ENCODE results near the gene MYO15A. TPM values are rescaled to one million over a fixed set of nuclear protein-coding genes. Genes with fewer than 3 reads are reported as not detected.
A peak's percentile ranks its signal among the peaks of the same experiment; 100 is the strongest.

Gene MYO15A
- polyA plus RNA-seq, 3 donors: 0.31 to 4.4 (median 0.56) TPM

DNA sequence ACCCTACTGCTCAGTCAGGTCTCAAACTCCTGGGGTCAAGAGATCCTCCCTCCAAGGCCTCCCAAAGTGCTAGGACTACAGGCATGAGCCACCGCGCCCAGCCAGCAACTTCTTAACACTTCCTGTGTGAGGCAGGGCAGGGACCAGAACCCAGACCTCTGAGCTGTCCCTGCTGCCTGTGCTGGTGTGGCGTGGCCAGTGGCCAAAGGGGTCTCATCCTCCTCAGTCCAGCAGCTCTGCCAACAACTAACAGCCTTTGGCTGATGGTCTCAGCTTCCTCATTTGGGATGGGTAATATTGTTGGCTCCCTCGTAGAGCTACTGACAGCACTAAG is 115.5 kb downstream of the MYO15A start:
- H4K20me1 ChIP-seq (ENCODE audit: insufficient read depth, low read length): peaks cover 3% of the 10 kb centered on the region
- Mint-ChIP-seq H3K4me3 (no peak overlapping the region), H3K9me3 (peaks cover 0 to 2% (median 0%) of the 10 kb centered on the region in 7 donors), H3K4me1 (peaks cover 23% of the 10 kb centered on the region), H3K36me3 (no peaks in the 10 kb centered on the region), H3K27ac (peak overlapping the region in 1 of 7 donors; percentile 26), H3K27me3 (ENCODE audit: low read depth in 3 of 3) (peaks cover 3 to 9% (median 3%) of the 10 kb centered on the region in 3 donors)
- no peak overlapping the region for H3K4me3 ChIP-seq (replicated peaks in 1 of 3; ENCODE audit: low read depth in 2 of 3, low read length in 3 of 3)
- H3K4me1 ChIP-seq (ENCODE audit: control insufficient read depth in 1 of 2, insufficient read depth in 2 of 2, low read length in 2 of 2): peaks cover 13 to 17% of the 10 kb centered on the region in 2 donors
- no peak overlapping the region for H2AFZ ChIP-seq (ENCODE audit: insufficient read depth, low read depth, low read length, poor library complexity, severe bottlenecking)
- intact Hi-C loops (cut with micrococcal nuclease): no loop called here
- H3K4me2 ChIP-seq (replicated peaks; ENCODE audit: extremely low read depth, low read length, poor library complexity, severe bottlenecking): no peak overlapping the region
- no peak overlapping the region for H3K27ac ChIP-seq (ENCODE audit: low read depth in 1 of 2, low read length in 2 of 2)
- no peaks in the 10 kb centered on the region for H3K27me3 ChIP-seq (ENCODE audit: control insufficient read depth in 2 of 2, insufficient read depth in 2 of 2, low read length in 2 of 2)
- H3K36me3 ChIP-seq (replicated peaks in 1 of 2; ENCODE audit: control insufficient read depth in 1 of 2, insufficient read depth in 2 of 2, low read length in 2 of 2): no peaks in the 10 kb centered on the region
- H3K9ac ChIP-seq (ENCODE audit: insufficient read depth, low read length, poor library complexity, severe bottlenecking): no peak overlapping the region
- no peaks in the 10 kb centered on the region for H3K9me3 ChIP-seq (replicated peaks in 1 of 2; ENCODE audit: control insufficient read depth in 1 of 2, insufficient read depth in 1 of 2, low read length in 2 of 2)
- TF ChIP-seq, protein P1, sequence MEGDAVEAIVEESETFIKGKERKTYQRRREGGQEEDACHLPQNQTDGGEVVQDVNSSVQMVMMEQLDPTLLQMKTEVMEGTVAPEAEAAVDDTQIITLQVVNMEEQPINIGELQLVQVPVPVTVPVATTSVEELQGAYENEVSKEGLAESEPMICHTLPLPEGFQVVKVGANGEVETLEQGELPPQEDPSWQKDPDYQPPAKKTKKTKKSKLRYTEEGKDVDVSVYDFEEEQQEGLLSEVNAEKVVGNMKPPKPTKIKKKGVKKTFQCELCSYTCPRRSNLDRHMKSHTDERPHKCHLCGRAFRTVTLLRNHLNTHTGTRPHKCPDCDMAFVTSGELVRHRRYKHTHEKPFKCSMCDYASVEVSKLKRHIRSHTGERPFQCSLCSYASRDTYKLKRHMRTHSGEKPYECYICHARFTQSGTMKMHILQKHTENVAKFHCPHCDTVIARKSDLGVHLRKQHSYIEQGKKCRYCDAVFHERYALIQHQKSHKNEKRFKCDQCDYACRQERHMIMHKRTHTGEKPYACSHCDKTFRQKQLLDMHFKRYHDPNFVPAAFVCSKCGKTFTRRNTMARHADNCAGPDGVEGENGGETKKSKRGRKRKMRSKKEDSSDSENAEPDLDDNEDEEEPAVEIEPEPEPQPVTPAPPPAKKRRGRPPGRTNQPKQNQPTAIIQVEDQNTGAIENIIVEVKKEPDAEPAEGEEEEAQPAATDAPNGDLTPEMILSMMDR (IDR thresholded peaks at IDR 0.05): no peak
- no peaks in the 10 kb centered on the region for H3K79me2 ChIP-seq (ENCODE audit: insufficient read depth, low read length)
- no peak for DNase-seq
- 14% methylated on average over 1 of the region's 4 CpGs for WGBS (ENCODE audit: insufficient coverage)

DNA sequence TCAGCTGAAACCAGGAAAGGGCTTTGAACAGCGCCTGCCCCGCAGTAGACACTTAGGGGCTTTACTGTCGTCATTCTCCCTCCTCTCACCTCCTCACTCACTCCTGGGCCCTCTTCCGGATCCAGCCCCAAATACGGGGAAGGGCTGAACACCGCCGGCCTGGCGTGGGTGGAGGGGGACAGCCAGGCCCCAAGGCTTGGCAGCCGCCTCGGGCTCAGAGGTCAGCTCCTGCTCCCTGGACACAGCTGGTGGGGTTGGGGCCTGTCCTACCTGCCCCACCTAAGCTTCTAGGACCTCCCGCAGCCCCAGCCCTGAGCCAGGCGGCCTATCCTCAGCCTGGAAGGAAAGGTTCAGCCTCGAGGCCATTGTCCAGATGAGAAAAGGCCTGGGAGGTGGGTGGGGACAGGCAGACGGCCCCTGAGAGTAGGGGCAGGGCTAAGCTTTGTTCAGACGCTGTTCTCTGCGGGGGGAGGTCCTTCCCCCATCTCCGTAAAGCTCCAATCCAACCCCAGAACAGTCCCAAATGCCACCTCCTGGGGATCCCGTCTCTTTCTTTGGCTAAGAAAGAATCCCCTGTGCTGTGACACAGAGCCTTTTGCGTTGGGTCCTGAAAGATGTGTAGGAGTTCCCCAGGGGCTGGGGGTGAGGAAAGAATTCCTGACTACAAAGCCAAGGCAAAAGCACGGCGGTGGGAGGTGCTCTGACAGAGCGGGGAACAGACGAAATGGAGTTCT is 116.0 kb downstream of the MYO15A start:
- TF ChIP-seq, protein P1 (IDR thresholded peaks at IDR 0.05): no peak
- H3K27me3 Mint-ChIP-seq (ENCODE audit: low read depth in 3 of 3): peaks cover 3 to 9% (median 5%) of the 10 kb centered on the region in 3 donors
- Histone ChIP-seq H3K36me3 (replicated peaks in 1 of 2; ENCODE audit: control insufficient read depth in 1 of 2, insufficient read depth in 2 of 2, low read length in 2 of 2) (no peaks in the 10 kb centered on the region), H3K27me3 (ENCODE audit: control insufficient read depth in 2 of 2, insufficient read depth in 2 of 2, low read length in 2 of 2) (no peaks in the 10 kb centered on the region), H3K79me2 (ENCODE audit: insufficient read depth, low read length) (no peaks in the 10 kb centered on the region), H4K20me1 (ENCODE audit: insufficient read depth, low read length) (peaks cover 3% of the 10 kb centered on the region), H2AFZ (ENCODE audit: insufficient read depth, low read depth, low read length, poor library complexity, severe bottlenecking) (peak overlapping the region; percentile 76), H3K4me1 (ENCODE audit: control insufficient read depth in 1 of 2, insufficient read depth in 2 of 2, low read length in 2 of 2) (peaks cover 13 to 17% of the 10 kb centered on the region in 2 donors), H3K27ac (ENCODE audit: low read depth in 1 of 2, low read length in 2 of 2) (no peak overlapping the region), H3K9me3 (replicated peaks in 1 of 2; ENCODE audit: control insufficient read depth in 1 of 2, insufficient read depth in 1 of 2, low read length in 2 of 2) (no peaks in the 10 kb centered on the region), H3K4me3 (replicated peaks in 1 of 3; ENCODE audit: low read depth in 2 of 3, low read length in 3 of 3) (peak overlapping the region in 1 of 3 experiments; percentile 68), H3K9ac (ENCODE audit: insufficient read depth, low read length, poor library complexity, severe bottlenecking) (no peak overlapping the region), H3K4me2 (replicated peaks; ENCODE audit: extremely low read depth, low read length, poor library complexity, severe bottlenecking) (peak overlapping the region; percentile 76)
- H3K4me1 Mint-ChIP-seq: peaks cover 23% of the 10 kb centered on the region
- intact Hi-C loops (cut with micrococcal nuclease): no loop called here
- peak overlapping the region; percentile 58 to 79 for H3K4me3 Mint-ChIP-seq
- H3K27ac Mint-ChIP-seq: peak overlapping the region in 2 of 7 donors; percentile 13 to 19
- H3K9me3 Mint-ChIP-seq: peaks cover 0 to 2% (median 0%) of the 10 kb centered on the region in 7 donors
- WGBS (ENCODE audit: insufficient coverage): 60% methylated on average over 15 of the region's 23 CpGs
- H3K36me3 Mint-ChIP-seq: no peaks in the 10 kb centered on the region
- no peak for DNase-seq

All from CD14-positive monocyte (primary cell).